ENCODE measurements around the gene ATP10A.

ATP10A gene

DNA sequence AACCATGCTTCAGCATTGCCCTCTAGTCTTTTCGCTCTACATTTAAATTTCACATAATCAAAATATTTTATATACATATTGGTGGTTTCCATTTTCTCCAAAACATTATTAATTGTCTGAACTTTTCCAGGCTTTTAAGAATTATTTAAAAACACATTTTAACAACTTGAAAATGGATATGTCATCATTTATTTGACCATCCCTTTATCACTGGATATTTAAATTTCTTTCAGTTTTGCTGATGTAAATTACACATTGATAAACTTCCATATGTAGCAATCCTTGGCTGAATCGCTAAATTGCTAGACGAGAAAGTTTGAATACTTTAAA is 146.0 kb downstream of the ATP10A start (continued):
- TF ChIP-seq ZNF565 (CRISPR knock-in tag; conservative IDR thresholded peaks at IDR 0.05; ENCODE audit: low read depth) = no peak
- TF ChIP-seq CSDC2 (CRISPR knock-in tag; IDR thresholded peaks at IDR 0.05) = no peak
- TF ChIP-seq, protein P1, sequence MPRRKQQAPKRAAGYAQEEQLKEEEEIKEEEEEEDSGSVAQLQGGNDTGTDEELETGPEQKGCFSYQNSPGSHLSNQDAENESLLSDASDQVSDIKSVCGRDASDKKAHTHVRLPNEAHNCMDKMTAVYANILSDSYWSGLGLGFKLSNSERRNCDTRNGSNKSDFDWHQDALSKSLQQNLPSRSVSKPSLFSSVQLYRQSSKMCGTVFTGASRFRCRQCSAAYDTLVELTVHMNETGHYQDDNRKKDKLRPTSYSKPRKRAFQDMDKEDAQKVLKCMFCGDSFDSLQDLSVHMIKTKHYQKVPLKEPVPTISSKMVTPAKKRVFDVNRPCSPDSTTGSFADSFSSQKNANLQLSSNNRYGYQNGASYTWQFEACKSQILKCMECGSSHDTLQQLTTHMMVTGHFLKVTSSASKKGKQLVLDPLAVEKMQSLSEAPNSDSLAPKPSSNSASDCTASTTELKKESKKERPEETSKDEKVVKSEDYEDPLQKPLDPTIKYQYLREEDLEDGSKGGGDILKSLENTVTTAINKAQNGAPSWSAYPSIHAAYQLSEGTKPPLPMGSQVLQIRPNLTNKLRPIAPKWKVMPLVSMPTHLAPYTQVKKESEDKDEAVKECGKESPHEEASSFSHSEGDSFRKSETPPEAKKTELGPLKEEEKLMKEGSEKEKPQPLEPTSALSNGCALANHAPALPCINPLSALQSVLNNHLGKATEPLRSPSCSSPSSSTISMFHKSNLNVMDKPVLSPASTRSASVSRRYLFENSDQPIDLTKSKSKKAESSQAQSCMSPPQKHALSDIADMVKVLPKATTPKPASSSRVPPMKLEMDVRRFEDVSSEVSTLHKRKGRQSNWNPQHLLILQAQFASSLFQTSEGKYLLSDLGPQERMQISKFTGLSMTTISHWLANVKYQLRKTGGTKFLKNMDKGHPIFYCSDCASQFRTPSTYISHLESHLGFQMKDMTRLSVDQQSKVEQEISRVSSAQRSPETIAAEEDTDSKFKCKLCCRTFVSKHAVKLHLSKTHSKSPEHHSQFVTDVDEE (CRISPR knock-in tag; IDR thresholded peaks at IDR 0.05) = no peak
- no peak for TF ChIP-seq GLIS3 (CRISPR knock-in tag; IDR thresholded peaks at IDR 0.05)
- TF ChIP-seq ISL1 (CRISPR knock-in tag; IDR thresholded peaks at IDR 0.05) = no peak

DNA sequence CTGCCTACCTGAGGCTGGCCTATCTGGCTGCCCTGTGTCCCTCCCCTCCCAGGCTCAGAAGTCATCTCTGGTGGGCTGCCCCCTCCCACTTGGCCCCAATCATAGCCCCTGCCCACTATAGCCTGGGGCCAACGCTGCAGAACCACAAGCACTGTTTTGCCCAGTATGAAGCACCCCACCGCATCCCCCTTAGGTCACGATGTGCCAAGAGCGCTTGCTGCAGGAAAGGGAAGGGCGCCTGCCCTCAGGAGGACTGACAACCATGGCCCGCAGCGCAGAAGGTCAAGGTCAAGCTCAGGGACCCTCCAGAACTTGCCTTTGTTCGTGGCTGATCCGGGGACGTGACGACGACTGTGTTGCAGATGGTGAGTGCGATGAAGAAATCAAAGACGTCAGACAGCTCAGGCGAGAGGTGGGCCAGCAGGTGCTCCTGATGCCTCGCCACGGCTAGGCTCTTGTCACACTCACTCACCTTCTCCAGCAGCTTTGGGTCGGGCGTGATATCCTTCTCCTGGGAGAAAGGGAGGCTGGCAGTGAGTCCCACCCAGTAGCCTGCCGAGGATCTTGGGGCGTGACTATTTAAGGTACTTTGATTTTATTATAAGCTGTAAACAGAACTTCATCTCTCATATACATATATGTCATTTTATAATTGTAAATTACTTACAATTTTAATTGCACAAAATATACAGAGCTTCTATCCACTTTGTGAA is 146.6 kb downstream of the ATP10A start:
- TF ChIP-seq, protein P1 (CRISPR knock-in tag; IDR thresholded peaks at IDR 0.05) = no peak
- TF ChIP-seq BACH2 (CRISPR knock-in tag; IDR thresholded peaks at IDR 0.05; ENCODE audit: borderline replicate concordance) (no peak), OSR1 (CRISPR knock-in tag; IDR thresholded peaks at IDR 0.05) (no peak), TCF4 (CRISPR knock-in tag; IDR thresholded peaks at IDR 0.05; ENCODE audit: borderline replicate concordance) (no peak), ZNF565 (CRISPR knock-in tag; conservative IDR thresholded peaks at IDR 0.05; ENCODE audit: low read depth) (no peak), ZC3H10 (CRISPR knock-in tag; IDR thresholded peaks at IDR 0.05) (no peak), ZFP3 (CRISPR knock-in tag; IDR thresholded peaks at IDR 0.05) (no peak), ZFP30 (CRISPR knock-in tag; IDR thresholded peaks at IDR 0.05) (no peak), CSDC2 (CRISPR knock-in tag; IDR thresholded peaks at IDR 0.05) (no peak), ZNF70 (CRISPR knock-in tag; IDR thresholded peaks at IDR 0.05) (no peak)
- TF ChIP-seq, protein P2, sequence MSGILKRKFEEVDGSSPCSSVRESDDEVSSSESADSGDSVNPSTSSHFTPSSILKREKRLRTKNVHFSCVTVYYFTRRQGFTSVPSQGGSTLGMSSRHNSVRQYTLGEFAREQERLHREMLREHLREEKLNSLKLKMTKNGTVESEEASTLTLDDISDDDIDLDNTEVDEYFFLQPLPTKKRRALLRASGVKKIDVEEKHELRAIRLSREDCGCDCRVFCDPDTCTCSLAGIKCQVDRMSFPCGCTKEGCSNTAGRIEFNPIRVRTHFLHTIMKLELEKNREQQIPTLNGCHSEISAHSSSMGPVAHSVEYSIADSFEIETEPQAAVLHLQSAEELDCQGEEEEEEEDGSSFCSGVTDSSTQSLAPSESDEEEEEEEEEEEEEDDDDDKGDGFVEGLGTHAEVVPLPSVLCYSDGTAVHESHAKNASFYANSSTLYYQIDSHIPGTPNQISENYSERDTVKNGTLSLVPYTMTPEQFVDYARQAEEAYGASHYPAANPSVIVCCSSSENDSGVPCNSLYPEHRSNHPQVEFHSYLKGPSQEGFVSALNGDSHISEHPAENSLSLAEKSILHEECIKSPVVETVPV (CRISPR knock-in tag; IDR thresholded peaks at IDR 0.05) = no peak
- TF ChIP-seq, protein P3, sequence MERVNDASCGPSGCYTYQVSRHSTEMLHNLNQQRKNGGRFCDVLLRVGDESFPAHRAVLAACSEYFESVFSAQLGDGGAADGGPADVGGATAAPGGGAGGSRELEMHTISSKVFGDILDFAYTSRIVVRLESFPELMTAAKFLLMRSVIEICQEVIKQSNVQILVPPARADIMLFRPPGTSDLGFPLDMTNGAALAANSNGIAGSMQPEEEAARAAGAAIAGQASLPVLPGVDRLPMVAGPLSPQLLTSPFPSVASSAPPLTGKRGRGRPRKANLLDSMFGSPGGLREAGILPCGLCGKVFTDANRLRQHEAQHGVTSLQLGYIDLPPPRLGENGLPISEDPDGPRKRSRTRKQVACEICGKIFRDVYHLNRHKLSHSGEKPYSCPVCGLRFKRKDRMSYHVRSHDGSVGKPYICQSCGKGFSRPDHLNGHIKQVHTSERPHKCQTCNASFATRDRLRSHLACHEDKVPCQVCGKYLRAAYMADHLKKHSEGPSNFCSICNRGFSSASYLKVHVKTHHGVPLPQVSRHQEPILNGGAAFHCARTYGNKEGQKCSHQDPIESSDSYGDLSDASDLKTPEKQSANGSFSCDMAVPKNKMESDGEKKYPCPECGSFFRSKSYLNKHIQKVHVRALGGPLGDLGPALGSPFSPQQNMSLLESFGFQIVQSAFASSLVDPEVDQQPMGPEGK (CRISPR knock-in tag; IDR thresholded peaks at IDR 0.05; ENCODE audit: borderline replicate concordance) = no peak
- TF ChIP-seq, protein P4, sequence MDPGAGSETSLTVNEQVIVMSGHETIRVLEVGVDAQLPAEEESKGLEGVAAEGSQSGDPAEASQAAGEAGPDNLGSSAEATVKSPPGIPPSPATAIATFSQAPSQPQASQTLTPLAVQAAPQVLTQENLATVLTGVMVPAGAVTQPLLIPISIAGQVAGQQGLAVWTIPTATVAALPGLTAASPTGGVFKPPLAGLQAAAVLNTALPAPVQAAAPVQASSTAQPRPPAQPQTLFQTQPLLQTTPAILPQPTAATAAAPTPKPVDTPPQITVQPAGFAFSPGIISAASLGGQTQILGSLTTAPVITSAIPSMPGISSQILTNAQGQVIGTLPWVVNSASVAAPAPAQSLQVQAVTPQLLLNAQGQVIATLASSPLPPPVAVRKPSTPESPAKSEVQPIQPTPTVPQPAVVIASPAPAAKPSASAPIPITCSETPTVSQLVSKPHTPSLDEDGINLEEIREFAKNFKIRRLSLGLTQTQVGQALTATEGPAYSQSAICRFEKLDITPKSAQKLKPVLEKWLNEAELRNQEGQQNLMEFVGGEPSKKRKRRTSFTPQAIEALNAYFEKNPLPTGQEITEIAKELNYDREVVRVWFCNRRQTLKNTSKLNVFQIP (CRISPR knock-in tag; IDR thresholded peaks at IDR 0.05; ENCODE audit: borderline replicate concordance, low read depth) = no peak
- ATAC-seq = no peak

DNA sequence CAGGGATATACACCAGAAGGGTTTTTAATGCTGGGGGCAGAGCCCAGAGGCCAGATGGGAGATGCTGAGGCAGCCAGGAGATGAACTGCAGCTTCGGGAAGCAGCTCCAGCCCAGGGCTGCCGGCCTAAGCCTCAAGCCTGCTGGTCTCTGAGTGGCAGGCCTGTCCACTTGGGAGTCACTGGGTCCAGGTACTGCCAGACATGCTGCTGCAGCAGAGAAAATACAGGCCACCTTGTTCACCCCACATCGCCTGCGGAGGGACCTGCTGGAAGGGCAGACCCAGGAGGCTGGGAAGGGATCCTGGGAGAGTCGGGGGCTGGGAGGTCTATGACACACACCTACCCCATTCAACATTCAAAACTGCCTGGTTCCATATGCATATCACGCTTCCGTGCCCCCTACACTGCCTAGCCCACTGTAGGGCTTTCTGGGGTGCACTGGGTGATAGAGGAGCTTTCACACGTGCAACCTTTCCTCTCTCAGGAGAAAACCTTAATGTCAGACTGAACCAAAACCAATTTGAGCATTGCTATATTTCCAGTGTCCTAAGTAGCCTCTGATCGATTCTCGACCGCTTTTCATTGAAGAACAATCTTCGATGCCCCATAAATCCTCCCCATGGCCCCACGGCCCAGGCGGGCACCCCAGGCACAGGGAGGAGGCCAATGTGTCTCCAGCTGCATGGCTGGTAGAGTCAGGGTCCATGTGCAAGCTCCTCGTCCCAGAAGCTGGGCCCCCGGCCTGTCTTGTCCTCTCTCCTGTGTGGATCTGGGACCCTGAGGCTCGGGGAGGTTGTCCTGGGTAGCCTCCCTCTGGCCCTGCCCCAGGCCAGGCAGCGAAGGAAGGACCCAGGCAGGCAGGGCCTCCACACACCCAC is 147.4 kb downstream of the ATP10A start:
- ATAC-seq = no peak
- TF ChIP-seq PPARA (CRISPR knock-in tag; IDR thresholded peaks at IDR 0.05; ENCODE audit: borderline replicate concordance) = no peak
- TF ChIP-seq, protein P3 (CRISPR knock-in tag; IDR thresholded peaks at IDR 0.05; ENCODE audit: borderline replicate concordance) = no peak
- TF ChIP-seq BACH2 (CRISPR knock-in tag; IDR thresholded peaks at IDR 0.05; ENCODE audit: borderline replicate concordance) = no peak
